Kidney (tissue), 14 donors: ENCODE results near the gene ADAMTS17. TPM values are rescaled to one million over a fixed set of nuclear protein-coding genes. Genes with fewer than 3 reads are reported as not detected.

Experiments
- DNase-seq, 5 donors: peaks; one replicate each; pipeline ENCODE4 v3.0.0-alpha.2; 2013 to 2020
- FAIRE-seq: peaks from 2 replicates; lab custom pipeline; 2012; peaks lifted over from hg19 to GRCh38; lab: Jason Lieb, UNC
- H3K27ac ChIP-seq, 2 donors: one replicate each; pipeline ENCODE4 v1.7.0; 2013; ENCODE audit warnings: low read depth in 2 of 2, low read length in 2 of 2, inconsistent platforms in 1 of 2
- H3K27me3 ChIP-seq: one replicate; pipeline ENCODE4 v1.7.1; 2013; ENCODE audit warnings: low read length, inconsistent platforms; ENCODE audit not compliant: control insufficient read depth, insufficient read depth
- H3K36me3 ChIP-seq, 3 donors: one replicate each; pipeline versions ENCODE4 v1.7.0 to v1.7.1; 2013; ENCODE audit warnings: low read length in 3 of 3, control low read depth in 1 of 3, inconsistent platforms in 1 of 3; ENCODE audit not compliant: insufficient read depth in 3 of 3, control insufficient read depth in 2 of 3
- H3K4me1 ChIP-seq, 3 donors: one replicate each; pipeline versions ENCODE4 v1.7.0 to v1.7.1; 2013; ENCODE audit warnings: low read length in 3 of 3, inconsistent platforms in 1 of 3, low read depth in 1 of 3; ENCODE audit not compliant: control insufficient read depth in 2 of 3, insufficient read depth in 2 of 3
- H3K4me3 ChIP-seq, 3 donors: one replicate each; pipeline versions ENCODE4 v1.7.0 to v1.8.1; 2013; ENCODE audit warnings: low read length in 3 of 3, control low read depth in 1 of 3, inconsistent platforms in 1 of 3
- H3K9ac ChIP-seq, 3 donors: one replicate each; pipeline versions ENCODE4 v1.7.0 to v1.7.1; 2013; ENCODE audit warnings: low read length in 3 of 3, control low read depth in 1 of 3, inconsistent platforms in 1 of 3
- H3K9me3 ChIP-seq, 3 donors: one replicate each; pipeline versions ENCODE4 v1.7.0 to v1.7.1; 2013; ENCODE audit warnings: low read length in 3 of 3, control low read depth in 1 of 3, inconsistent platforms in 1 of 3; ENCODE audit not compliant: control insufficient read depth in 2 of 3, insufficient read depth in 1 of 3
- CTCF ChIP-seq: IDR thresholded peaks from 3 replicates; pipeline ENCODE4 v1.5.1; 2012; ENCODE audit warnings: mild to moderate bottlenecking, moderate library complexity, borderline replicate concordance; ENCODE audit not compliant: insufficient read depth; ENCODE audit errors: extremely low read depth
- intact Hi-C: fragments of 100-400 bp; cut with DNase I; formaldehyde crosslinking; loops from one replicate; pipeline ENCODE4 v1.11.1; 2022
- polyA plus RNA-seq: library from polyadenylated mRNA; stranded (reverse); fragments of 350-450 nt; fragmentation: Illumina TruSeq; extraction: RNeasy Lipid Tissue Mini Kit (QIAGEN cat#74804); gene quantifications from one replicate; pipeline ENCODE4 v1.2.3, GENCODE V29; 2014; ENCODE audit warnings: low read depth, low replicate concordance; ENCODE audit not compliant: insufficient read depth
- total RNA-seq: library from RNA; stranded (reverse); fragmentation: NEBNext Ultra II Directional; extraction: Animal tissue kit (Norgen Biotek cat#: 25700); gene quantifications from one replicate; pipeline ENCODE4 v1.2.1, GENCODE V29; 2021
- donor health status: control.
- donor health status: control.
- donor health status: control.
- donor health status: control.
- donor health status: control.
- donor health status: DM: yes; HTN: yes; CAD: no.
- donor health status: Normal renal cell carcinoma (clear cell type).

The ADAMTS17 gene
- total and polyA plus RNA-seq, 2 donors from 2014 or later, result 1.7 to 2.2 TPM

GRCh38 chr15:100154338-100154737, 187.4 kb downstream of the ADAMTS17 start:
- Histone ChIP-seq H3K4me3 (no peak overlapping the region), H3K27me3 (no peaks in the 10 kb centered on the region), H3K27ac (no peak overlapping the region), H3K9ac (no peak overlapping the region), H3K36me3 (peaks cover 0 to 6% (median 0%) of the 10 kb centered on the region in 3 donors), H3K4me1 (no peaks in the 10 kb centered on the region), H3K9me3 (no peaks in the 10 kb centered on the region)
- DNase-seq, result no peak
- TF ChIP-seq CTCF, result no peak
- FAIRE-seq, result no peak
- intact Hi-C loops, result no loop called here

- intact Hi-C loops, result no loop called here
- peaks cover 0 to 6% (median 0%) of the 10 kb centered on the region in 3 donors for H3K36me3 ChIP-seq
- DNase-seq (no peak), FAIRE-seq (no peak)
- H3K9me3 ChIP-seq, result peaks cover under 1 to 14% (median 2%) of the 10 kb centered on the region in 3 donors
- H3K9ac ChIP-seq, result no peak overlapping the region
- no peaks in the 10 kb centered on the region for H3K27me3 ChIP-seq
- H3K4me3 ChIP-seq, result no peak overlapping the region
- no peak for TF ChIP-seq CTCF
- no peaks in the 10 kb centered on the region for H3K4me1 ChIP-seq
- no peak overlapping the region for H3K27ac ChIP-seq
Observed at GRCh38 chr15:100152463-100152862, 189.3 kb downstream of the ADAMTS17 start.

DNA sequence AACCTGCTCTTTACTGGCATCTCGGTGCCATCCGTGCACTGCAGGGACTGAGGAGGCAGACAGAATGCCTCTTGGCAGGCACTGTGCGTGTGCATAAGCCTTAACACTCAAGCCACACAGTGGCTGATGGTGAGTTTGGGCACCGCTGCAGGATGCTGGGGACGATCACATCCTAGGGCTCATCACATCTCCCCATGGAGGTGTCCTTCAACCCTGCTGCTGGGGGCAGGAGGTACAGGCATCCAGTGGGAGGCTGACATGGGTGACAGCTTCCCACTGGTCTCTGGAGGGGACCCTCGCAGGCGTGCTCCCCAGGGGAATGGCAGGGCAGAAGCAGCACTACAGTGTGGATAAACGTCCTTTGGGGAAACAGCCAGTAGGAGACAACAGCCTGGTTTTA, 190.9 kb downstream of the ADAMTS17 start:
- Histone ChIP-seq H3K4me3 (no peak overlapping the region), H3K9me3 (peaks cover 2 to 18% (median 5%) of the 10 kb centered on the region in 3 donors), H3K27me3 (no peaks in the 10 kb centered on the region), H3K9ac (no peak overlapping the region), H3K36me3 (peaks cover 0 to 6% (median 0%) of the 10 kb centered on the region in 3 donors), H3K4me1 (no peaks in the 10 kb centered on the region), H3K27ac (no peak overlapping the region)
- no peak for TF ChIP-seq CTCF
- intact Hi-C loops, result no loop called here
- no peak for FAIRE-seq
- no peak for DNase-seq

DNA sequence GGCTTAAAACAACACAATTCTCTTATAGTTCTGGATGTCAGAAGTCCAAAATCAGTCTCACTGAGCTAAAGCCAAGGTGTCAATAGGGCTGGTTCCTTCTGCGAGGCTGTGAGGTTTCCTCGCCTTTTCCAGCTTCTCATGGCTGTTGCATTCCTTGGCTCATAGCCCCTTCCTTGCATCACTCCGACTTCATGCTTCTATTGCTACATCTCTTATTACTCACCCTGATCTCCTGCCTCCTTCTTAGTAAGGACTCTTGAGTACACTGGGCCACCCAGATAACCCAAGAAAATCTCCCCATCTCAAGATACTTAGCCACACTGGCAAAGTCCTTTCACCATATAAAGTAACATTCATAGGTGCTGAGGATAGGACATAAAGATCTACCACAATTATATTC, 193.9 kb downstream of the ADAMTS17 start:
- intact Hi-C loops, result no loop called here
- TF ChIP-seq CTCF, result no peak
- H3K27me3 ChIP-seq, result no peaks in the 10 kb centered on the region
- H3K36me3 ChIP-seq, result peaks cover 0 to 6% (median 0%) of the 10 kb centered on the region in 3 donors
- H3K4me1 ChIP-seq, result no peaks in the 10 kb centered on the region
- peaks cover 2 to 18% (median 5%) of the 10 kb centered on the region in 3 donors for H3K9me3 ChIP-seq
- H3K27ac ChIP-seq, result no peak overlapping the region
- FAIRE-seq (no peak), DNase-seq (no peak)
- no peak overlapping the region for H3K9ac ChIP-seq
- no peak overlapping the region for H3K4me3 ChIP-seq
